HepG2 (cell line): ENCODE results near the gene FKBP1A. TPM values are rescaled to one million over a fixed set of nuclear protein-coding genes. Genes with fewer than 3 reads are reported as not detected.

Experiments used
- ARNT2 ChIP-seq: sonication (generic); formaldehyde crosslinking; IDR thresholded peaks from 2 replicates; pipeline ENCODE4 v1.8.0; 2022; ENCODE audit warnings: mild to moderate bottlenecking, low read depth, missing genetic modification reagents, moderate library complexity
- FOSL1 ChIP-seq: sonication (generic); formaldehyde crosslinking; IDR thresholded peaks from 2 replicates; pipeline ENCODE4 v1.9.0; 2021; ENCODE audit warnings: missing genetic modification reagents, borderline replicate concordance
- HDAC6 ChIP-seq: fragments of 200-600 bp; sonication (generic); IDR thresholded peaks from 2 replicates; pipeline ENCODE4 v1.7.0; 2017; ENCODE audit warnings: mild to moderate bottlenecking, antibody characterized with exemption, low read length, low read depth
- HNRNPK ChIP-seq: fragments of 200-400 bp; formaldehyde crosslinking; IDR thresholded peaks from 2 replicates; pipeline ENCODE4 v1.6.1; 2018; ENCODE audit warnings: low read length, low read depth, moderate library complexity, mild to moderate bottlenecking; ENCODE audit not compliant: poor library complexity, severe bottlenecking
- KDM1A ChIP-seq: IDR thresholded peaks from 2 replicates; pipeline ENCODE4 v1.6.1; 2016; ENCODE audit warnings: missing compliant biosample characterization
- NFE2 ChIP-seq: sonication (generic); formaldehyde crosslinking; IDR thresholded peaks from 2 replicates; pipeline ENCODE4 v1.4.0; 2020; ENCODE audit warnings: missing genetic modification reagents
- PHF5A ChIP-seq: IDR thresholded peaks from one replicate; pipeline ENCODE4 v1.6.1; 2018; ENCODE audit warnings: low read depth, missing genetic modification reagents; ENCODE audit not compliant: unreplicated experiment
- POLR2G ChIP-seq: fragments of 200-400 bp; formaldehyde crosslinking; IDR thresholded peaks from 2 replicates; pipeline ENCODE4 v1.6.1; 2018; ENCODE audit warnings: mild to moderate bottlenecking, low read depth, low read length, moderate library complexity
- RAD21 ChIP-seq: fragments of 450-650 bp; formaldehyde crosslinking; IDR thresholded peaks from 2 replicates; pipeline ENCODE4 v1.5.0; 2020; ENCODE audit warnings: mild to moderate bottlenecking
- RBFOX2 ChIP-seq: fragments of 200-400 bp; formaldehyde crosslinking; IDR thresholded peaks from 2 replicates; pipeline ENCODE4 v1.6.1; 2017; ENCODE audit warnings: low read depth, mild to moderate bottlenecking, low read length
- RNF2 ChIP-seq: fragments of 450-650 bp; conservative IDR thresholded peaks from 2 replicates; pipeline ENCODE4 v1.6.1; 2016; ENCODE audit warnings: low read depth
- SIX4 ChIP-seq: sonication (generic); formaldehyde crosslinking; IDR thresholded peaks from 2 replicates; pipeline ENCODE4 v1.4.0; 2020; ENCODE audit warnings: missing genetic modification reagents
- TP53 ChIP-seq: sonication (generic); formaldehyde crosslinking; conservative IDR thresholded peaks from 2 replicates; pipeline ENCODE4 v1.4.0; 2020; ENCODE audit warnings: missing genetic modification reagents
- ZBTB7A ChIP-seq: sonication (generic); formaldehyde crosslinking; IDR thresholded peaks from 2 replicates; pipeline ENCODE4 v1.8.0; 2022; ENCODE audit warnings: mild to moderate bottlenecking, missing genetic modification reagents
- ZMYM2 ChIP-seq: sonication (generic); formaldehyde crosslinking; IDR thresholded peaks from 2 replicates; pipeline ENCODE4 v1.8.0; 2022; ENCODE audit warnings: mild to moderate bottlenecking, missing genetic modification reagents
- ZNF292 ChIP-seq: sonication (generic); formaldehyde crosslinking; IDR thresholded peaks from 2 replicates; pipeline ENCODE4 v1.8.1; 2022; ENCODE audit warnings: mild to moderate bottlenecking, low read depth, missing genetic modification reagents, borderline replicate concordance
- ZSCAN22 ChIP-seq: sonication (generic); formaldehyde crosslinking; IDR thresholded peaks from 2 replicates; pipeline ENCODE4 v1.4.0; 2020; ENCODE audit warnings: mild to moderate bottlenecking, missing genetic modification reagents
- polyA plus RNA-seq, 8 experiments: library from polyadenylated mRNA; depleted of rRNA in 3 of 8; stranded (reverse) in 7 of 8; unstranded in 1 of 8; fragments of >200 nt; fragmentation: Illumina TruSeq in 4 of 8; extraction: Trizol in 4 of 8; gene quantifications; 2 replicates each; pipeline versions ENCODE4 v1.2.1 to v1.2.3, GENCODE V29; 2011 to 2016; ENCODE audit warnings: low read depth in 4 of 8, missing spikeins in 1 of 8, mixed read lengths in 1 of 8; ENCODE audit not compliant: insufficient read depth in 1 of 8
- total RNA-seq, 5 experiments: library from RNA; depleted of rRNA; stranded (reverse); fragments of >200 nt; fragmentation: Illumina TruSeq; extraction: Trizol; gene quantifications; 2 replicates each; pipeline ENCODE4 v1.2.3, GENCODE V29; 2016; ENCODE audit warnings: low read depth in 1 of 5
- TF ChIP-seq, protein P1 (sequence below): sonication (generic); formaldehyde crosslinking; IDR thresholded peaks from 2 replicates; pipeline ENCODE4 v1.5.0; 2020; ENCODE audit warnings: missing genetic modification reagents
- TF ChIP-seq, protein P2 (sequence below): sonication (generic); formaldehyde crosslinking; IDR thresholded peaks from 2 replicates; pipeline ENCODE4 v1.8.0; 2022; ENCODE audit warnings: mild to moderate bottlenecking, missing genetic modification reagents, moderate library complexity
- TF ChIP-seq, protein P3 (sequence below): sonication (generic); formaldehyde crosslinking; IDR thresholded peaks from 2 replicates; pipeline ENCODE4 v1.5.0; 2020; ENCODE audit warnings: mild to moderate bottlenecking, missing genetic modification reagents, borderline replicate concordance

Gene FKBP1A
- total and polyA plus RNA-seq, 2 of the 13 experiments (the other 11 are each of a cell fraction or from before 2014, with no cell fraction given), result 119 to 468 TPM

DNA sequence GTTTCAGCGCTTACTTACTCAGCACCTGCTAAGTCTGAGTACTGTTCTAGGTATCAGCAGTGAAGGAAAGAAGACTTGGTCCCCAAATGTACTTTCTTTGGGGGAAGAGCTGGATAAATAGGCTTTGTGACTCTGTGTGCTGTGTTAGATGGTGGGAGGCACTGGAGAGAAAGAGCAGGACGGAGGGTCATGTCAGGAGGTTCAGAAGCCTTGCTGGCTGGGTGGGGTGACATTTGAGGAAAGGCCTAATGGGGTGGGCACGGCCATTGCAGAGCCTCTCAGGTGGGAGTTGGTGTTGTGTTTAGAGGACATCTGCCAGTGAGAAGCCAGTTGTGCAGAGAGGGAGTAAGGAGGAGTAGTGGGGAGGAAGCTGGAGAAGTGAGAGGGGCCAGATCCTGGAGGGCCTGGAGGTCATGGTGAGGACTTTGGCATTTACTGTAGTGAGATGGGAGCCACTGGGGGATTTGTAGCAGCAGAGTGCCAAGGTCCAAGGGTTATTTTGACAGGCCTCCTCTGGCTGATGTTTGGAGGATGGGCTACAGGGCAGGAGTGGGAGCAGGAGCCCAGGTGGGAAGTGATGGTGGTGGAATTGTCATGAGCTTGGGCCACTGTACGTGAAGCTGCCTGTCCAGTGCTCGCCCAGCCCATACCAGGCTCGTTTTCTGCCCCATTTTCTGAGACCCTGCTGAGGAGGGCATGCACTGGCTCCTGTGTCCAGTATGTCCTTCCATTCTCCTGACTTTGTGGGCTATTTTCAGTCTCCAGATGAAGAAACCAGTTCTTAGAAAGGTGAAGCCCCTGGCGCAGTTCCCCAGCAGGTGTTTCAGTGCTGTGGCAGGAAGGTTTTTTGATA, 64.8 kb downstream of the FKBP1A start (continued):
- no peak for TF ChIP-seq PHF5A
- 0 out of 2 replicates have a peak, but pooled peaks have one; percentile 8 for TF ChIP-seq KDM1A (CRISPR knock-in tag)
- TF ChIP-seq ARNT2 (CRISPR knock-in tag), result 0 out of 2 replicates have a peak, but pooled peaks have one; percentile 31
- TF ChIP-seq ZSCAN22 (CRISPR knock-in tag), result no peak
- TF ChIP-seq, protein P1, sequence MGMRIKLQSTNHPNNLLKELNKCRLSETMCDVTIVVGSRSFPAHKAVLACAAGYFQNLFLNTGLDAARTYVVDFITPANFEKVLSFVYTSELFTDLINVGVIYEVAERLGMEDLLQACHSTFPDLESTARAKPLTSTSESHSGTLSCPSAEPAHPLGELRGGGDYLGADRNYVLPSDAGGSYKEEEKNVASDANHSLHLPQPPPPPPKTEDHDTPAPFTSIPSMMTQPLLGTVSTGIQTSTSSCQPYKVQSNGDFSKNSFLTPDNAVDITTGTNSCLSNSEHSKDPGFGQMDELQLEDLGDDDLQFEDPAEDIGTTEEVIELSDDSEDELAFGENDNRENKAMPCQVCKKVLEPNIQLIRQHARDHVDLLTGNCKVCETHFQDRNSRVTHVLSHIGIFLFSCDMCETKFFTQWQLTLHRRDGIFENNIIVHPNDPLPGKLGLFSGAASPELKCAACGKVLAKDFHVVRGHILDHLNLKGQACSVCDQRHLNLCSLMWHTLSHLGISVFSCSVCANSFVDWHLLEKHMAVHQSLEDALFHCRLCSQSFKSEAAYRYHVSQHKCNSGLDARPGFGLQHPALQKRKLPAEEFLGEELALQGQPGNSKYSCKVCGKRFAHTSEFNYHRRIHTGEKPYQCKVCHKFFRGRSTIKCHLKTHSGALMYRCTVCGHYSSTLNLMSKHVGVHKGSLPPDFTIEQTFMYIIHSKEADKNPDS (CRISPR knock-in tag), result no peak
- peak; percentile 89 for TF ChIP-seq ZMYM2 (CRISPR knock-in tag)
- no peak for TF ChIP-seq FOSL1 (CRISPR knock-in tag)
- peak; percentile 32; the same call in 1 of the 2 replicates for TF ChIP-seq SIX4
- peak; percentile 50; the same call in 1 of the 2 replicates for TF ChIP-seq RAD21
- TF ChIP-seq POLR2G, result 0 out of 2 replicates have a peak, but pooled peaks have one; percentile 3
- no peak for TF ChIP-seq ZNF292 (CRISPR knock-in tag)
- peak; percentile 32; the same call in 1 of the 2 replicates for TF ChIP-seq RBFOX2
- no peak for TF ChIP-seq HDAC6
- 0 out of 2 replicates have a peak, but pooled peaks have one; percentile 14 for TF ChIP-seq ZBTB7A (CRISPR knock-in tag)
- TF ChIP-seq HNRNPK, result no peak
- TF ChIP-seq NFE2 (CRISPR knock-in tag), result no peak
- TF ChIP-seq, protein P2, sequence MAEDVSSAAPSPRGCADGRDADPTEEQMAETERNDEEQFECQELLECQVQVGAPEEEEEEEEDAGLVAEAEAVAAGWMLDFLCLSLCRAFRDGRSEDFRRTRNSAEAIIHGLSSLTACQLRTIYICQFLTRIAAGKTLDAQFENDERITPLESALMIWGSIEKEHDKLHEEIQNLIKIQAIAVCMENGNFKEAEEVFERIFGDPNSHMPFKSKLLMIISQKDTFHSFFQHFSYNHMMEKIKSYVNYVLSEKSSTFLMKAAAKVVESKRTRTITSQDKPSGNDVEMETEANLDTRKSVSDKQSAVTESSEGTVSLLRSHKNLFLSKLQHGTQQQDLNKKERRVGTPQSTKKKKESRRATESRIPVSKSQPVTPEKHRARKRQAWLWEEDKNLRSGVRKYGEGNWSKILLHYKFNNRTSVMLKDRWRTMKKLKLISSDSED (CRISPR knock-in tag), result no peak
- TF ChIP-seq, protein P3, sequence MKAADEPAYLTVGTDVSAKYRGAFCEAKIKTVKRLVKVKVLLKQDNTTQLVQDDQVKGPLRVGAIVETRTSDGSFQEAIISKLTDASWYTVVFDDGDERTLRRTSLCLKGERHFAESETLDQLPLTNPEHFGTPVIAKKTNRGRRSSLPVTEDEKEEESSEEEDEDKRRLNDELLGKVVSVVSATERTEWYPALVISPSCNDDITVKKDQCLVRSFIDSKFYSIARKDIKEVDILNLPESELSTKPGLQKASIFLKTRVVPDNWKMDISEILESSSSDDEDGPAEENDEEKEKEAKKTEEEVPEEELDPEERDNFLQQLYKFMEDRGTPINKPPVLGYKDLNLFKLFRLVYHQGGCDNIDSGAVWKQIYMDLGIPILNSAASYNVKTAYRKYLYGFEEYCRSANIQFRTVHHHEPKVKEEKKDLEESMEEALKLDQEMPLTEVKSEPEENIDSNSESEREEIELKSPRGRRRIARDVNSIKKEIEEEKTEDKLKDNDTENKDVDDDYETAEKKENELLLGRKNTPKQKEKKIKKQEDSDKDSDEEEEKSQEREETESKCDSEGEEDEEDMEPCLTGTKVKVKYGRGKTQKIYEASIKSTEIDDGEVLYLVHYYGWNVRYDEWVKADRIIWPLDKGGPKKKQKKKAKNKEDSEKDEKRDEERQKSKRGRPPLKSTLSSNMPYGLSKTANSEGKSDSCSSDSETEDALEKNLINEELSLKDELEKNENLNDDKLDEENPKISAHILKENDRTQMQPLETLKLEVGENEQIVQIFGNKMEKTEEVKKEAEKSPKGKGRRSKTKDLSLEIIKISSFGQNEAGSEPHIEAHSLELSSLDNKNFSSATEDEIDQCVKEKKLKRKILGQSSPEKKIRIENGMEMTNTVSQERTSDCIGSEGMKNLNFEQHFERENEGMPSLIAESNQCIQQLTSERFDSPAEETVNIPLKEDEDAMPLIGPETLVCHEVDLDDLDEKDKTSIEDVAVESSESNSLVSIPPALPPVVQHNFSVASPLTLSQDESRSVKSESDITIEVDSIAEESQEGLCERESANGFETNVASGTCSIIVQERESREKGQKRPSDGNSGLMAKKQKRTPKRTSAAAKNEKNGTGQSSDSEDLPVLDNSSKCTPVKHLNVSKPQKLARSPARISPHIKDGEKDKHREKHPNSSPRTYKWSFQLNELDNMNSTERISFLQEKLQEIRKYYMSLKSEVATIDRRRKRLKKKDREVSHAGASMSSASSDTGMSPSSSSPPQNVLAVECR (CRISPR knock-in tag), result peak; percentile 51; the same call in 1 of the 2 replicates
- no peak for TF ChIP-seq TP53
- TF ChIP-seq RNF2, result no peak
